Left renal pelvis (tissue), 4 donors: ENCODE measurements around the gene PIP4K2B. TPM values are rescaled to one million over a fixed set of nuclear protein-coding genes. Genes with fewer than 3 reads are reported as not detected.
"Not testable (repeated sequence)": the region's sequence is repeated elsewhere in the genome, so short reads cannot be mapped to it uniquely, and the experiment has no call there.

Experiments used
- DNase-seq, 4 donors: peaks; one replicate each; pipeline ENCODE4 v3.0.0-alpha.2; 2013; ENCODE audit warnings: low read depth in 4 of 4, low spot score in 3 of 4
- polyA plus RNA-seq, 4 donors: library from polyadenylated mRNA; unstranded; fragments of 120-200 nt; gene quantifications; one replicate each; pipeline ENCODE4 v1.2.1, GENCODE V29; 2013; ENCODE audit not compliant: insufficient read length in 4 of 4

PIP4K2B gene
- polyA plus RNA-seq, result 10 to 100 TPM; 77.9 to 81.5 (median 79.8) TPM

DNA sequence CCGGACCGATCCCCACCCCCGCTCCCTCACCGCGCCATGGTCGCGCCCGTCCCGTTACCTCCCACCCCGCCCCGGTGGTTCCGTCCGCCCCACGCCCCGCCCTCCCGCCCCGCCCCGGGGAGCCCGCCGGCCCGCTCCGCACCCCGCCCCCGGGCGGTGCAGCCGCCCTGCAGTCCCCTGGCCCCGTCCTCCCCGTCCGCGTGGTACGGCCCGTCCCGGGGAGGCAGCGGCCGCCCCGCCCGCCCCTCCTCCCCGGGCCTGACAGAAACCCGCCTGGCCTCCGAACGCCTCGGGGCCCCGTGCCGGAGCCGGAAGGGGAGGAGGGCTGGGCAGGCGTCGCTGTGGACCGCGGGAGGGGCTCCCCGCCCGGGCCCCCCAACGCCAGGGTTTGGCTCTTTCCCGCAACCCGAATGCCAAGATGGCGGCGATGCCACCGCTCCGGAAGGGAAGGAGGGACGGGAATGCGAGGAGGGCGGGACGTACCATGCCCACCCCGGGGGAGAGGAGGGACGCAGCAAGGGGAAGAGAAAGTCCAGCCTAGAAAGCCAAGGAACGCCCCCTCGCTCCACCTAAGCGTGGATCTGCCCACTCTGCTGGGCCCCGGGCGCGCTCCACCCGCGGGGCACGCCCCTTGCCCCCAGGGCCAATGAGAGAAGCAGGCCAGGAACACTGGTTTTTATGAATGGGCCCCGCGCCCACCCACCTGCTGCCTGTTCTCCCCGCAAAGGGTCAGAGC lies at the start of gene PIP4K2B:
PIP4K2B (minus strand) TSS at position 56 of the 736 bp plus-strand sequence. CDS start 132 bp downstream, outside the sequence.
- peak; percentile 92 to 96 (median 94) for DNase-seq

DNA sequence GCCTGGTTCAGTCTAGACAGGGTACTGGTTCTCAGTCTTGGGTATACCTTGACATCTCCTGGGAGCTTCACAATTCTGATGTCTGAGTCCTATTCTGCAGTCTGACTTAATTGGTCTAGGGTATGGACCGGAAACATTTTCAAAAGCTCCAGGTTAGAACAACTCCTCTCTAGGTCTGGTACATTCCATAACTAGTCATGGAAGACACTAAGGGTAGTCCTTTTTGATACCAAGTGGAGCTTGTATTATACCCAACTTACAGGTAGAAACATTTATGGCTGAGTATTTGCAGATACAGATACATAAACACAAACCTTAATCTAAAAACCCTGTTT lies 49.2 kb upstream of the PIP4K2B start:
- no peak for DNase-seq

DNA sequence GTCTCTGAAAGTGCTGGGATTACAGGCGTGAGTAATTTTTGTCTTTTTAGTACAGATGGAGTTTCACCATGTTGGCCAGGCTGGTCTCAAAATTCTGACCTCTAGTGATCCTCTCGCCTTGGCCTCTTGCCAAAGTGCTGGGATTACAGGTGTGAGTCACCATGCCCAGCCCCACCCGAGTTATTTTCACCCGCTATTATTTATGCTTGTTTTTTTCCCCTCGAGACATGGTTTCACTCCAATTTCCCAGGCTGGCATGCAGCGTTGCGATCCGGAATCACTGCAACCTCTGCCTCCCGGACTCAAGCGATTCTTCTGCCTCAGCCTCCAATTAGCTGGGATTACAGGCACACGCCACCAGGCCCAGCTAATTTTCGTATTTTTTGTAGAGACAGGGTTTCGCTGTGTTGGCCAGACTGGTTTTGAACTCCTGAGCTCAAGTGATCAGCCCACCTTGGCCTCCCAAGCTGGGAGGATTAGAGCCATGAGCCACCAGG lies 45.0 kb upstream of the PIP4K2B start:
- DNase-seq, result no peak

DNA sequence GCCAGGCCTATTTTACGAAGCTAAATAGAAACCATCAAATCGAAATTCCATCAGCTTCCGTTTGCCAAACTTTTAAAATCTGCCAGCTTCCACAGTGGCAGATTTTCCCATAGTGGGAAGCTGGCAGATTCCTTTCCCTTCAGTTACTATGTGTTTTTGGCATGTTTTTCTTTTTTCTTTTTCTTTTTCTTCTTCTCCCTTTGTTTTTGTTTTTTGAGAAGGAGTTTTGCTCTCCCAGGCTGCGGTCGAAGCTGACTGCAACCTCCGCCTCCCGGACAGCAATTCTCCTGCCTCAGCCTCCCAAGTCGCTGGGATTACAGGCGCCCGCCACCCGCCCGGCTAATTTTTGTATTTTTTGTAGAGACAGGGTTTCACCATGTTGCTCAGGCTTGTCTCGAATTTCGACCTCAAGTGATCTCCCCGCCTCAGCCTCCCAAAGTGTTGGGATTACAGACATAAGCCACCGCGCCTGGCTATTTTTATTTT lies 26.4 kb upstream of the PIP4K2B start:
- no peak for DNase-seq

DNA sequence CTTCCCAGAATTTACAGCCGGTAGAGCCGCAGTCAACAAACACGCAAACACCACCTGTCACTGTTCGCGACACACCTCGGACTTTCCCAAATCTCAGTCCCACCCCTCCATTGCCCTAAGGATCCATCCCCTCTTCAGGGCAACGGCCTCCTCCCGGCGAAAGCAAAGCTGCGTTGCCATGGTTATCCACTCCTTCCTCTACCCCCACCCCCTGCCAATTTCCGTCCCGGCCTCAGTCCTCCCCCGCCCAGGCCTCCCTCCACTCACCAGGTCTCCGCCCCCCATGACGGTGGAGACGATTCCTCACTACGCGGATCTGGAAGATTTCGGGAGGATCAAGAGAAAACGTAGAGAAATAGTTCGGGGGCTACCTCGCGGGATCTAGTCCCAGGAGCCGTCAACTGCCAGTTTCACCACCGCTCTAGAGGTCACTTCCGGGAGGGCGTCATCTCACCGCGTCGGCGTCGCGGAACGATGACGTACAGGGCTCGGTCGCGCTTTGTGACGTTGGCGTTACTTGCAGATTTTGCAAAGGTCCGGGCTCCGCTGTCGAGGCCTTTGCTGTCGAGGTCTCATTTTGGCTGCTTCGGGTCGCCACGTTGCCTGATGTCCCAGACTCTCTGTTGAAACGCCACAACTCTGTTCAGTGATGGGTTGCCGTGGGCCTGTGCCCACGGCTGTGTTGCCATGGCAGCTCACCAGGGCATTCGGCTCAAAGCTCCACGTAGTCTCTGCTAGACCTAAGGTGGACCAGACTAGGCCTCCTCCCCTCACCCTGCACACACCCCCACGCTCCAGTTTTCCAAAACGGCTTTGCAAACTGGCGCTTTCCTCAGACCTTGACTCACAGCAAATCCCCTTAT lies 25.8 kb upstream of the PIP4K2B start, which contains the start of gene CWC25:
CWC25 (minus strand) TSS at position 423 of the 863 bp plus-strand sequence; CDS start at position 285, 138 bp downstream.
- peak; percentile 93 to 98 (median 96) for DNase-seq

DNA sequence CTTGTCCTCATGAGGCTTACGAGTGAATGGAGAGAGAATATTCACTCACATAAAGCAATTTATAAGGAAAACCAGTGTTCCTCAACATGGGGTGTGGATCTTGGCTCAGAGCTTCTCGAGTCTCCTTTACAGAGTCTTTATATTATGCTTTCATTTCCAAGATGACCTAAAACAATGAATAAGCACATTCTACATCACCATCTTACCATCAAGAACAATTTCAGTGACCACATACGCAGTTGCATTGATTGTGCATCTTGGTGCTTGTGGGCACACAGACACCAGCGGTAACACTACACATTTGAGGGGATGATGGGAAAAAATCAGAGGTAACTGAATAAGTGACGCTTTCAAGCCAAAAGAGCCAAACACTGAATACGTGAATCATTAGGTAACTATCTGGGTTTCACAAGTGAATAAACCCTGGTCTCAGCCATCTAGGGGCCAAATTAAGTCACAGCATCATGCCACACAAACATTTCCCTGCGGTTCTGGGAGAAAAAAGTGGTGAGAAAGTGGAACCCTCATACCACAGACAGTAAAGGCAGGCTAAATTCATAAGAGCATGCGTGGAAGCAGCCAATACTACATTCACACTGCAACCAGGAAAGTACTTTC lies 16.3 kb upstream of the PIP4K2B start:
- no peak for DNase-seq

DNA sequence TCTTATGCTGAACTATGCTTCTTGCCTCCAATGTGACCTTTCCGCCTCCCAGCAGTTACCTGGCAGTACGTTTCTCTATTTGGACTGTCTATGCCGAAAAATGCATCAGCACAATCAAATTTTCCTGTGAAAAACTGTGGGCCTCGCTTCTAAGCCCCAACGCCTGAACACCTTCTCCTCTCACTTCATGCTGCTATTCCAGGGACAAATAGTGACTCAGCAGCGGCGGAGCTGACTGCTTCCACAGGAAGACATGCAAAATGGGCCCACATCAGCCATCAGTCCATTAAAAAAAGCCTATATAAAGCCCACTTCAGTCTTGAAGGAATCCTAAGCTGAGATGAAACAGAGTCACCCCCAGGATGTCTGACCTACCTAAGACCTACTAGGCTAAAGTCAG lies 10.5 kb upstream of the PIP4K2B start:
- no peak for DNase-seq

DNA sequence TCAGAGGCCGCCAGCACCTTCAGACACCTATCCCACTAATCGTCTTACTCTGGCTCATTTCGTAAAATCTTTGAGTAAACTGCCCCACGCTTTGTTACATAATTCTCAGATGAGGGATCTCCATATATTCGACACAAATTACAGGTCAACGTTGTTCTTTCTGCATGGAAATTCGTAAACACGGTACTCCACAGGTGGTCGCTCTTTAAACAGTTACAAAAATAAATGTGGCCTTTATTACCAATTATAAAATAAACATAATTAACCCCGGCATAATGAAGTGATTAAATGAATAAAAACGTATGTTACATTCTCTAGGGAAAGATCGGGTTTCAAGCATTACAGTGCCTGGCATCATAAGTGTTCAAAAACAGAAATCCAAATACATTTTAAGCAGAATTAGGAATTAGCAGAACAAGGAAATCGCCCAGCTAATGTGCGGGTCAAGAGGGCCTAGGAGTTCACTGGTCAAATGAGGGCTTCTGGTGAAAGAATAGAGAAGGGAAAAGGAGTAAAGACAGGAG lies 943 bp upstream of the PIP4K2B start:
- no peak for DNase-seq

DNA sequence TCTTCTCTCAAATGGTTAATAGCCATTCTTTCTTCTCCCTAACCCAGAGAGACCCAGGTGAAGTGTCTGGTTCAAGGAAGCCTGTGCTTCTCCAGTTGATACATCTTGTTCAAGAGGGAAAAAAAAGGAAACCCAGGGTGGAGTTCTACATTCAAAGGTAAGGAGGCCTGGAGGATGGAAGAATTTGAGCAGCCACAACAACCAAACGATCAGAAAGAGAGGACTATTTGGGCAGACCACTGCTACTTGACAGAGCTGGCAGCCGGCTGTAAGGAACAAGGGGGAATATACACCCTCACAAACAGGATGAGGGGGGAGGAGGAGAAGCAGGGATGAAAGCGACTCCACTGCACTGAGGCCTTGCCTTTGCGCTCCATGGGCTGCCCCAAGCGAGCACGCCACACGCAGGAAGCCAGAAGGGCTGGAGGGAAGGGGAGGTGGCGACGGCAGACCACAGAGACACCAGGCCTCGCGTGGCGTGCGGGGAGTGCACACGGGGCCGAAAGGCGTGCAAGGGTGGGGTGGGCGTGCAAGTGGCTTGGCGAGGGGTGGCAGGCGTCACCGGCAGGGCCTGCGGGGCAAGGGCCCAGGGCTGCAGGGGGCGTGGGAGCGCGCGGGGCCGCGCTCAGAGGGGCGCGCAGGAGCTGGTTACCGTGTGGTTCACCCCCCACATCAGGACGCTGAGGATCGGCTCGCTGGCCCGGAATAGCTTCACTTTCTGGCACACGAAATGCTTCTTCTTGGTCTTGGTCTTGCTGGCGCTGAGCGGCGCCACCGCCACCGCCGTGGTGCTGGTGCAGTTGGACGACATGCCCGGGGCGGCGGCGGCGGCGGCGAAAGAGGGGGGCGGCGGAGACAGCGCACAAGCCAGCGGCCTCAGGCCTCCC lies 499 bp downstream of the PIP4K2B start:
- DNase-seq, result peak in 2 of 4 donors; percentile 7 to 31

DNA sequence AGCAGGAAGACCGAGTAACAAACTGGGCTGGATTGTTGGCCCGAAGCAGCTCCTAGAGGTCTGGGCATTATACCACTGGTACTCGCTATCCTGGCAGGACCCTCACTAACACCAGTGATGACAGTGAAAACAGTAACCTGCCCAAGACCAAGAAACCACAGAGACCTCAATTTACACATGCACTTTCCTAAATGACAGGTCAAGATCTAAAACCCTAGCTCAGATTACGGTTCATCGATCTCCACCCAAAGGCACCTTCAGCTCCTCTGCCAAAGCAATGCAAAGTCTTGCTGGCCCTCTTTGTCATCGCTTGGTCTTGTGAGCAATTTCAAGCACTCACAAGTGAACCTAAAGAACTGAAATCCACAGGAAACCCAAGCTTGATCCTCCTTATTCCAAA lies 1.5 kb downstream of the PIP4K2B start:
- no peak for DNase-seq

DNA sequence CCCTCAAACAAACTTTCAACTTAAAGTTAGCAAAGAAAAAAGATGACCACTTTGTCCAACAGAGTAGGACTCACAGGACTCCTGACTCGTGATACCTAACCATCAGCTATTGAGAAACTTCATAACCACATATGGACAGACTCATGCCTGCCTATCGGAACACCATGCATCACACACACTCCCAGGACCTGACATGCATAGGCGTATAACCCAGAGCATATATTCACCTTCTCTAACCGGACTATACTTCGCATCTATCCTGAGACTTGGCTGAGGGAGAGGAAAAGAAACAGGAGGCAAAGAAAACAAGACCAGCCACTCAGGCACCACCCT lies 2.2 kb downstream of the PIP4K2B start:
- no peak for DNase-seq

DNA sequence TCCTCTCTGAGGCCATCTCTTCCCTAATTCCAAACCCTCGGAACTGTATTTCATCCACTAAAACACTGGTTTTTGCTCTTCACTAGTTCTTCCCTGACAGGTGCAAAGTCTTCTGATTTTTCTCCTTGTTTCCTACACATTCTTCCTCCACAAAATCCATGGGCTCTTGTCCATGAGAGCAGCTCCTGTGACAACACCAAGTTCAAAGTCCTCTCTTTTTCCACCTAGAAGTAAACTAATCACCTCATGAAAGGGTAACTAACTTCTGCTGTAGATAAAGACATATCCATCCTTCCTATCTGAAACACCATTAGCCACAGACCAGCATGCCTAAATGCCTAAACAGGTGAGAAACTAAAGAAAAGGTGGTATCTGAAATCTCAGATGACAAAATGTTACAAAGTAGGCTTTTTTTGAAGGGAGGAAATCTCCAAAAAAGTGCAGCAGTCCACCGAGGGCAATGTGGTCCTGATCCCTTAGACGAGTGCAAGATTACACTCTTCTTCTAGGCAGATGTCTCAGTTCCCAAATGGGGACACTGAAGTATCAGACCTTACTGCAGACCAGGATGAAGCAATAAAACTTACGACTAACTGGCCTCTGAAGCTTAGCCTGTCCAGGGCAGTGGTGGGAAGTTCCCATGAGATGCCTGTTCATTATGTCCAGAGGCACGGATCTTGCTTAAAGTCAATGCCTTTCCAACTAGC lies 2.8 kb downstream of the PIP4K2B start:
- no peak for DNase-seq

DNA sequence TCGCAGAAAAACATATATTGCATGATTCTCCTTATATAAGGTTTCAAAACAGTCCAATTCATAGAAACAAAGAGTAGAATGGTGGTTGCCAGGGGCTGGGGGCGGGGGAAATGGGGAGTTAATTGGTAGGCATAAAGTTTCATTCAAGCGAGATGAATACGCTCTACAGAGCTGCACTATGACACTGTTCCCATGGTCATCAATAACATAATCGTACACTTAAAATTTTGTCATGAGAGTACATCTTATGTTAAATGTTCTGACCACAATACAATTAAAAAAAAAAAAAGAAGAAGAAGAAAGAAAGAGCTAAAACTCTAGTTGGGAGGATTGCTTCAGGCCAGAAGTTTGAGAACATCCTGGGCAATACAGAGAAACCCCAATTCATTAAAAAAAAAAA lies 5.1 kb downstream of the PIP4K2B start:
- DNase-seq, result no peak

DNA sequence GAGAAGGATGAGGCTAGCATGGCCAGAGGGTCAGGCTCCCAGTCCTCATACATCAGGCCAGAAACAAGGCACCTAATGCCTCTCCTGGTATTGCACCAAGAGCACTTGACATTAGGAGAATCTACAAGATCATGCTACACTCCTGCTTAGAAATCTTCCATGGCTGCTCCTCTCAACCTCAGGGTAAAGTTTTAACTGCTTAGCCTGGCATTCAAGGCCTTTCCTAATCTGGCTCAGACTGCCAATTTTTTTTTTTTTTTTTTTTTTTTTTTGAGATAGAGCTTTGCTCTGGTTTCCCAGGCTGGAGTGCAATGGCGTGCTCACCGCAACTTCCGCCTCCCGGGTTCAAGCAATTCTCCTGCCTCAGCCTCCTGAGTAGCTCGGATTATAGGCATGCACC lies 8.2 kb downstream of the PIP4K2B start:
- DNase-seq, result no peak

DNA sequence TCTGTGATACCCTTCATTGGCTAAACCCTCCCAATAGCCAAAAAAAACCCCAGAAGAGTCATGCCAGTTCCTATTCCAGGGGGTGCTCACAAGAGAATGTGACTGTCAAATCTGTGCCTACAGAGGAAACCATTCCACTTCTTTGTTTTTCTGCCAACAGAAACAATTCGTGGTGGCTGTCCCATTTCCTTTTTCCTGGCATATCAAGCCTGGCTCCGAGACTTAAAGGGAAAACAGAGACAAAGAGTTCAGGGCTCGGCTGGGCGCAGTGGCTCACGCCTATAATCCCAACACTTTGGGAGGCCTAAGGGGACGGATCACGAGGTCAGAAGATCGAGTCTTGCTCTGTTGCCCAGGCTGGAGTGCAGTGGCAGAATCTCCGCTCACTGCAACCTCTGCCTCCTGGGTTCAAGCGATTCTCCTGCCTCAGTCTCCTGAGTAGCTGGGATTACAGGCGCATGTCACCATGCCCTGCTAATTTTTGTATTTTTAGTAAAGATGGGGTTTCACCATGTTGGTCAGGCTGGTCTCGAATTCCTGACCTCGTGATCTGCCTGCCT lies 9.1 kb downstream of the PIP4K2B start:
- DNase-seq, result not testable (repeated sequence)

DNA sequence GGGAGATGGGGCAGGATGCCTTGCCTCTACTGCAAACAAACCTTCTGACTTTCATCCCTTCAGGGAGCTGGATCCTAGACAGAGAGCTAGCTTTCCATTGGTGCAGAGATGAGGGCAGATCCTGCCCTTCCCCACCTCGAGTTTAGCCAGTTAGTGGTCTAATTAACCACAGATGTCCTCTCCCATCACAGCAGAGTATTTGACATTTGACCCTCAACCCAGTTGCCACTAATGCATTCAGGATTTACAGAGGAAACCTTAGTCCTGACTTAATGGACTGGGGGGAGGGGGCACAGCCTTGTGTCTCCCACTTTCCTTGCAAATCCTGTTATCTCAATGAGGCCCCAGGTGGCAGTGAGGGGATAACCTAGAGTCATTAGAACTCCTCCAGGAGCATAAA lies 10.2 kb downstream of the PIP4K2B start:
- no peak for DNase-seq

DNA sequence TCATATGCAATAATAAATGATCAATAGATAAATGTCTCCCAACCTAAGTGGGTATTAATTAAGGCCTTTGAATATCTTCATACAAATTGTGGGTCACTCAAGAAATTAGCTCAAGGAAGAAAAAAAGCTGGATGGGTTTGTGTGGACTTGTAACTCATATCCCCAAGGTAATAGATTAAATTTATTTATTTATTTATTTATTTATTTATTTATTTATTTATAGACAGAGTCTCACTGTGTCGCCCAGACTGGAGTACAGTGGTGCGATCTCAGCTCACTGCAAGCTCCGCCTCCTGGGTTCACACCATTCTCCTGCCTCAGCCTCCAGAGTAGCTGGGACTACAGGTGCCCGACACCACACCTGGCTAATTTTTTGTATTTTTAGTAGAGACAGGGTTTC lies 11.4 kb downstream of the PIP4K2B start:
- not testable (repeated sequence) for DNase-seq

DNA sequence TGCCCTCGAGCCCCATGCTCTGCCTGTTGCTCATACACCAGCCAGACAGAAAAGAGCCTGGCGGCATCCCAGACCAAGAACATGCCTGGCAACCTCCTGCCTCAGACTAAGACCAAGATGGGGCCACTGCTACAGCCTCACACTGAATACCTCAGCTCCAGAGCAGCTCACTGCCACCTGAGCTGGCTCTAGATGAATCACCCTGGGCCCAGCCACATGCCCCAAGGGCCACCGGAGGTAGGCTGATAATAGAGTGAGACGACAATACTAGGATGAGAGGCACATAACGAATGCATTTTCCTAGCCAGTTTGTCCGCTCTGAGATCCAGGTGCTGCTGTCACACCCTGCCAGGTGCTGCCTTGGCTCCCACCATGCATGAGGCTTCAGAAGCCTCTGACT lies 13.0 kb downstream of the PIP4K2B start:
- DNase-seq, result no peak

DNA sequence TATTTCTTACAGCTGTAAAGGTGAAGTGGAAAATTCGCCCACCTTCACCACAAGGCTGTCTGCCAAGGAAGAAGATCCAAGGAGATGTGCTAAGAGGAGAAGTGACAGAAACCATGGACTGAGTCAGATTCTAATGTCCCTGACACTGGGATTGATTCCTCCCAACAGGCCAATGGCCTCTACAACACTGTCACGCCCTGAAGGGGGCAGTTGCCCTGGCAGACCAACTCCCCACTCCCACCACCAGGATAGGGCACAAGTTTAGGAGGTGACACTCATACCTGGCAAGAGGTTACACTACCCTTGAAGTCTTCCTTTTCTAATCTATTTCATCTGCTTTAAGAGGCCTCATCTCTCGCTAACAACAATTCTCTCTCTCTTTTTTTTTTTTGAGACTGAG lies 16.1 kb downstream of the PIP4K2B start:
- DNase-seq, result no peak
